Brain microvascular endothelial cell (primary cell): Measurements from ENCODE around the gene BACE1.

Source experiments
- DNase-seq: peaks from one replicate; pipeline ENCODE4 v3.0.0-alpha.2; 2020
- H3K27ac ChIP-seq: fragments of 250-450 bp; sonication (Bioruptor Pico); 2 replicates; pipeline ENCODE4 v1.5.1; 2020; ENCODE audit warnings: mild to moderate bottlenecking, moderate library complexity
- H3K27me3 ChIP-seq: fragments of 250-450 bp; sonication (Bioruptor Pico); replicated peaks from 2 replicates; pipeline ENCODE4 v1.5.1; 2020; ENCODE audit warnings: mild to moderate bottlenecking
- H3K36me3 ChIP-seq: fragments of 250-450 bp; sonication (Bioruptor Pico); replicated peaks from 2 replicates; pipeline ENCODE4 v1.5.1; 2020; ENCODE audit warnings: mild to moderate bottlenecking
- H3K4me3 ChIP-seq: 2 replicates; pipeline ENCODE4 v1.5.1; 2011; ENCODE audit warnings: low read depth, mild to moderate bottlenecking, control low read depth, low read length, moderate library complexity
- CTCF ChIP-seq: IDR thresholded peaks from 2 replicates; pipeline ENCODE4 v1.5.1; 2011; ENCODE audit warnings: low read depth, mild to moderate bottlenecking, moderate library complexity, low read length, control low read depth, inconsistent platforms; ENCODE audit errors: missing control alignments
- in situ Hi-C: cut with HindIII; loops from 2 replicates; pipeline ENCODE4 v1.10.0; 2017; ENCODE audit warnings: low sequenced_read_pairs, low pct_ligation_motif_present

BACE1 gene

DNA sequence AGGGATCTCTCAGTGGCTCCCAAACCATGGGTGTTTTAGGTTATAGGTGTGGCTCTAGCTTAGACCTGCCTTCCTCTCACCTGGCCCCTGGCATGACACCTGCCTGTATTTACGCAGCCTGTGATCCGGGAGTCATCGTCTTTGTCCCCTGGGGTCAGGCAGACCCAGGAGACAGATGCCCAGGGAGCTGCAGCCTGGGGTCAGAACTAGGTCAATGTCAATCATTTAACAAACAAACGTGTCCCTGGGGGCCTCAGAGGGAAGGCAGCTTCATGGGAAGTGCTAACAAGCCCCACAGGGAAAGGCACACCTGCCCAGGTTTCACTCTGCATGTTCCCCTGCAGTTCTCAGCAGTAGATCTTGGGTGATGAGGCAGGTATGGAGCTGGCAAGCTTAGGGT is 13.0 kb downstream of the BACE1 start:
- H3K4me3 ChIP-seq, result no peak overlapping the region
- DNase-seq, result no peak
- TF ChIP-seq CTCF, result no peak
- in situ Hi-C loops, result no loop called here
- H3K27me3 ChIP-seq, result no peaks in the 10 kb centered on the region
- H3K27ac ChIP-seq, result no peak overlapping the region
- H3K36me3 ChIP-seq, result no peaks in the 10 kb centered on the region

- Histone ChIP-seq H3K4me3 (no peak overlapping the region), H3K36me3 (no peaks in the 10 kb centered on the region), H3K27ac (no peak overlapping the region), H3K27me3 (no peaks in the 10 kb centered on the region)
- DNase-seq, result no peak
- TF ChIP-seq CTCF, result no peak
- in situ Hi-C loops, result no loop called here
Observed at GRCh38 chr11:117302228-117302627, 13.8 kb downstream of the BACE1 start.

- no peak overlapping the region for H3K4me3 ChIP-seq
- H3K27ac ChIP-seq, result no peak overlapping the region
- H3K27me3 ChIP-seq, result no peaks in the 10 kb centered on the region
- in situ Hi-C loops, result no loop called here
- DNase-seq, result no peak
- TF ChIP-seq CTCF, result no peak
- H3K36me3 ChIP-seq, result no peaks in the 10 kb centered on the region
Observed at GRCh38 chr11:117300773-117301172, 15.3 kb downstream of the BACE1 start.

- no peak for TF ChIP-seq CTCF
- in situ Hi-C loops, result no loop called here
- no peak for DNase-seq
- H3K36me3 ChIP-seq, result no peaks in the 10 kb centered on the region
- peak overlapping the region; percentile 3 for H3K4me3 ChIP-seq
- H3K27ac ChIP-seq, result no peak overlapping the region
- no peaks in the 10 kb centered on the region for H3K27me3 ChIP-seq
Observed at GRCh38 chr11:117300283-117300663, 15.8 kb downstream of the BACE1 start.

GRCh38 chr11:117299351-117300282 is 16.4 kb downstream of the BACE1 start:
- DNase-seq, result no peak
- TF ChIP-seq CTCF, result no peak
- Histone ChIP-seq H3K36me3 (no peaks in the 10 kb centered on the region), H3K27ac (no peak overlapping the region), H3K4me3 (no peak overlapping the region), H3K27me3 (no peaks in the 10 kb centered on the region)
- in situ Hi-C loops, result no loop called here

- no peak for DNase-seq
- no peaks in the 10 kb centered on the region for H3K27me3 ChIP-seq
- no peak overlapping the region for H3K27ac ChIP-seq
- peaks cover 4% of the 10 kb centered on the region for H3K36me3 ChIP-seq
- H3K4me3 ChIP-seq, result no peak overlapping the region
- TF ChIP-seq CTCF, result no peak
- in situ Hi-C loops, result no loop called here
Observed at GRCh38 chr11:117298195-117298594, 17.9 kb downstream of the BACE1 start.
